H1 (cell line): ENCODE data around the gene TAPBPL. TPM values are rescaled to one million over a fixed set of nuclear protein-coding genes. Genes with fewer than 3 reads are reported as not detected.

Source experiments
- CTCF ChIA-PET: fragments of 300-600 bp; sonication (Branson Sonifier 250); formaldehyde crosslinking; loops from one replicate; lab custom pipeline; 2021; ENCODE audit not compliant: partially characterized antibody; lab: Charles Lee
- POLR2A ChIA-PET: fragments of 300-600 bp; sonication (Branson Sonifier 250); formaldehyde crosslinking; loops from one replicate; lab custom pipeline; 2021; ENCODE audit warnings: inconsistent platforms; ENCODE audit not compliant: partially characterized antibody; lab: Charles Lee
- DNase-seq, 2 experiments: peaks; one replicate each; pipeline versions ENCODE4 v3.0.0 to v3.0.0-alpha.2; 2010 to 2022; ENCODE audit warnings: low spot score in 2 of 2, low read depth in 1 of 2, mixed read lengths in 1 of 2
- FAIRE-seq: peaks from 2 replicates; lab custom pipeline; 2011; peaks lifted over from hg19 to GRCh38; lab: Jason Lieb, UNC
- H2AFZ ChIP-seq: 2 replicates; pipeline ENCODE4 v1.8.1; 2012; ENCODE audit warnings: low read length, inconsistent platforms
- H2AK5ac ChIP-seq: 2 replicates; pipeline ENCODE4 v1.6.1; 2013; ENCODE audit warnings: low read depth, low read length
- H2BK120ac ChIP-seq: replicated peaks from 2 replicates; pipeline ENCODE3; 2013; ENCODE audit warnings: low read depth, low read length, inconsistent platforms
- H2BK12ac ChIP-seq: 2 replicates; pipeline ENCODE4 v1.6.1; 2013; ENCODE audit warnings: low read depth, low read length
- H2BK15ac ChIP-seq: 2 replicates; pipeline ENCODE4 v1.6.1; 2013; ENCODE audit warnings: low read length
- H2BK20ac ChIP-seq: 2 replicates; pipeline ENCODE4 v1.6.1; 2013; ENCODE audit warnings: low read length
- H2BK5ac ChIP-seq: 2 replicates; pipeline ENCODE4 v1.6.1; 2013; ENCODE audit warnings: low read depth, low read length
- H3K14ac ChIP-seq: 2 replicates; pipeline ENCODE4 v1.6.1; 2013; ENCODE audit warnings: inconsistent platforms; ENCODE audit not compliant: insufficient read length
- H3K18ac ChIP-seq: 2 replicates; pipeline ENCODE4 v1.6.1; 2013; ENCODE audit warnings: low read length; ENCODE audit errors: extremely low read depth
- H3K23ac ChIP-seq: 2 replicates; pipeline ENCODE4 v1.6.1; 2013; ENCODE audit warnings: inconsistent platforms; ENCODE audit not compliant: insufficient read length
- H3K23me2 ChIP-seq: 2 replicates; pipeline ENCODE4 v1.6.1; 2013; ENCODE audit warnings: low read depth, low read length
- H3K27ac ChIP-seq: 2 replicates; pipeline ENCODE4 v1.6.1; 2011; ENCODE audit warnings: low read depth, low read length, inconsistent platforms
- H3K27me3 ChIP-seq, 4 experiments: replicated peaks in 1 of 4; 1 replicate in 1 of 4; 2 replicates in 3 of 4; pipeline versions ENCODE4 v1.6.1 to v1.8.1; 2011 to 2013; ENCODE audit warnings: low read length in 3 of 4, mild to moderate bottlenecking in 3 of 4, inconsistent platforms in 2 of 4, mixed read lengths in 2 of 4, moderate library complexity in 1 of 4; ENCODE audit not compliant: control insufficient read depth in 3 of 4, insufficient read depth in 3 of 4; ENCODE audit errors: extremely low read depth in 1 of 4
- H3K36me3 ChIP-seq, 4 experiments: 2 replicates each; pipeline versions ENCODE4 v1.6.1 to v1.8.1; 2011 to 2013; ENCODE audit warnings: mild to moderate bottlenecking in 4 of 4, low read length in 3 of 4, moderate library complexity in 2 of 4, control low read depth in 1 of 4, inconsistent platforms in 1 of 4; ENCODE audit not compliant: insufficient read depth in 4 of 4, control insufficient read depth in 2 of 4
- H3K4ac ChIP-seq: replicated peaks from 2 replicates; pipeline ENCODE3; 2013; ENCODE audit warnings: low read length, low read depth, mixed read lengths, inconsistent platforms; ENCODE audit not compliant: insufficient read length
- H3K4me1 ChIP-seq, 4 experiments: replicated peaks in 1 of 4; 1 replicate in 1 of 4; 2 replicates in 3 of 4; pipeline versions ENCODE4 v1.6.1 to v1.8.1; 2011 to 2013; ENCODE audit warnings: low read length in 3 of 4, inconsistent platforms in 2 of 4, mixed read lengths in 1 of 4; ENCODE audit not compliant: insufficient read depth in 4 of 4, control insufficient read depth in 3 of 4
- H3K4me2 ChIP-seq, 2 experiments: 2 replicates each; pipeline versions ENCODE4 v1.6.1 to v1.8.1; 2011 to 2013; ENCODE audit warnings: low read depth in 2 of 2, low read length in 2 of 2, control low read depth in 1 of 2, inconsistent platforms in 1 of 2, mild to moderate bottlenecking in 1 of 2; ENCODE audit not compliant: insufficient read depth in 1 of 2
- H3K4me3 ChIP-seq, 4 experiments: fragments of 200-600, 300-600 bp in 1 of 4; sonication (generic), shearing (Covaris generic), sonication (Bioruptor Twin) in 1 of 4; 2 replicates each; pipeline versions ENCODE4 v1.5.1 to v1.8.1; 2011 to 2016; ENCODE audit warnings: low read length in 4 of 4, low read depth in 3 of 4, control low read depth in 2 of 4, inconsistent platforms in 2 of 4, mild to moderate bottlenecking in 2 of 4, mixed read lengths in 1 of 4, moderate library complexity in 1 of 4; ENCODE audit not compliant: insufficient read depth in 2 of 4; ENCODE audit errors: extremely low read depth in 1 of 4
- H3K56ac ChIP-seq: replicated peaks from 2 replicates; pipeline ENCODE3; 2013; ENCODE audit warnings: low read depth, mild to moderate bottlenecking, mixed read lengths, low read length, inconsistent platforms; ENCODE audit not compliant: insufficient read length
- H3K79me1 ChIP-seq: 2 replicates; pipeline ENCODE4 v1.6.1; 2013; ENCODE audit warnings: low read depth, low read length, control low read depth
- H3K79me2 ChIP-seq, 2 experiments: 2 replicates each; pipeline versions ENCODE4 v1.6.1 to v1.8.1; 2012 to 2013; ENCODE audit warnings: low read length in 2 of 2, mild to moderate bottlenecking in 2 of 2, inconsistent platforms in 1 of 2; ENCODE audit not compliant: insufficient read depth in 2 of 2, control insufficient read depth in 1 of 2
- H3K9ac ChIP-seq, 4 experiments: replicated peaks in 1 of 4; 1 replicate in 1 of 4; 2 replicates in 3 of 4; pipeline versions ENCODE4 v1.6.1 to v1.8.1; 2011 to 2013; ENCODE audit warnings: low read depth in 3 of 4, low read length in 3 of 4, control low read depth in 2 of 4, mild to moderate bottlenecking in 2 of 4, moderate library complexity in 2 of 4, inconsistent platforms in 1 of 4; ENCODE audit errors: extremely low read depth in 1 of 4
- H3K9me3 ChIP-seq, 2 experiments: 2 replicates each; pipeline versions ENCODE4 v1.6.1 to v1.8.1; 2012 to 2013; ENCODE audit warnings: mild to moderate bottlenecking in 2 of 2, moderate library complexity in 2 of 2, control low read depth in 1 of 2, inconsistent platforms in 1 of 2, low read depth in 1 of 2, low read length in 1 of 2, mixed read lengths in 1 of 2; ENCODE audit not compliant: insufficient read depth in 2 of 2
- H4K20me1 ChIP-seq, 2 experiments: replicated peaks in 1 of 2; 2 replicates each; pipeline versions ENCODE3 to v1.8.1; 2011 to 2013; ENCODE audit warnings: inconsistent platforms in 2 of 2, low read length in 2 of 2, mild to moderate bottlenecking in 1 of 2; ENCODE audit not compliant: insufficient read depth in 2 of 2, control insufficient read depth in 1 of 2
- H4K5ac ChIP-seq: 2 replicates; pipeline ENCODE4 v1.6.1; 2013; ENCODE audit warnings: low read length, low read depth, mixed read lengths, inconsistent platforms; ENCODE audit not compliant: insufficient read length
- H4K8ac ChIP-seq: 2 replicates; pipeline ENCODE4 v1.8.0; 2013; ENCODE audit warnings: mild to moderate bottlenecking, moderate library complexity, low read length, inconsistent platforms; ENCODE audit not compliant: insufficient read depth; ENCODE audit errors: extremely low read depth
- H4K91ac ChIP-seq: replicated peaks from 2 replicates; pipeline ENCODE3; 2013; ENCODE audit warnings: low read length, mixed read lengths, inconsistent platforms; ENCODE audit not compliant: insufficient read length
- BACH1 ChIP-seq: IDR thresholded peaks from 2 replicates; pipeline ENCODE4 v1.6.1; 2012; ENCODE audit warnings: low read length, improper control_type of control experiment
- CBX8 ChIP-seq: fragments of 300-800, 300-1000 bp; sonication (generic); IDR thresholded peaks from 2 replicates; pipeline ENCODE4 v1.7.1; 2016; ENCODE audit warnings: low read depth, low read length, borderline replicate concordance
- CHD1 ChIP-seq: IDR thresholded peaks from 2 replicates; pipeline ENCODE4 v1.6.1; 2012; ENCODE audit warnings: low read depth, low read length, improper control_type of control experiment
- EGR1 ChIP-seq: IDR thresholded peaks from 2 replicates; pipeline ENCODE4 v1.6.1; 2011; ENCODE audit warnings: low read depth, low read length, borderline replicate concordance
- EP300 ChIP-seq, 2 experiments: IDR thresholded peaks; 1 replicate in 1 of 2; 2 replicates in 1 of 2; pipeline ENCODE4 v1.6.1; 2011 to 2012; ENCODE audit warnings: low read depth in 2 of 2, low read length in 2 of 2, mild to moderate bottlenecking in 2 of 2, borderline replicate concordance in 1 of 2, inconsistent platforms in 1 of 2, moderate library complexity in 1 of 2
- GABPA ChIP-seq: IDR thresholded peaks from 2 replicates; pipeline ENCODE4 v1.6.1; 2011; ENCODE audit warnings: mild to moderate bottlenecking, low read length, moderate library complexity, borderline replicate concordance; ENCODE audit not compliant: insufficient read depth
- JUND ChIP-seq: IDR thresholded peaks from 2 replicates; pipeline ENCODE4 v1.6.1; 2011; ENCODE audit warnings: mild to moderate bottlenecking, improper control_type of control experiment, low read length
- POLR2A ChIP-seq, 2 experiments: IDR thresholded peaks; 1 replicate in 1 of 2; 2 replicates in 1 of 2; pipeline ENCODE4 v1.6.1; 2011; ENCODE audit warnings: low read depth in 2 of 2, low read length in 2 of 2, mild to moderate bottlenecking in 2 of 2; ENCODE audit errors: control extremely low read depth in 1 of 2
- RBBP5 ChIP-seq: IDR thresholded peaks from 2 replicates; pipeline ENCODE4 v1.7.1; 2012; ENCODE audit warnings: low read depth, mild to moderate bottlenecking, inconsistent platforms, low read length, moderate library complexity, borderline replicate concordance
- SIN3A ChIP-seq, 2 experiments: IDR thresholded peaks in 1 of 2; conservative IDR thresholded peaks in 1 of 2; 2 replicates each; pipeline ENCODE4 v1.6.1; 2011 to 2012; ENCODE audit warnings: low read length in 2 of 2, improper control_type of control experiment in 1 of 2, low read depth in 1 of 2, mild to moderate bottlenecking in 1 of 2
- SIX5 ChIP-seq: IDR thresholded peaks from 2 replicates; pipeline ENCODE4 v1.6.1; 2011; ENCODE audit warnings: mild to moderate bottlenecking, low read depth, low read length
- TAF1 ChIP-seq: IDR thresholded peaks from 2 replicates; pipeline ENCODE4 v1.6.1; 2011; ENCODE audit warnings: mild to moderate bottlenecking, low read depth, low read length
- YY1 ChIP-seq: IDR thresholded peaks from 2 replicates; pipeline ENCODE4 v1.6.1; 2011; ENCODE audit warnings: low read depth, mild to moderate bottlenecking, low read length
- WGBS, 2 experiments: shearing (Covaris generic) in 1 of 2; methylation state at CpG; one replicate each; pipeline versions ENCODE4 v1.1.6 to v1.1.7; 2013 to 2015; ENCODE audit warnings: low lambda C conversion rate in 2 of 2, mixed read lengths in 2 of 2, inconsistent platforms in 1 of 2, low coverage in 1 of 2, missing lambda C conversion rate in 1 of 2; ENCODE audit not compliant: insufficient replicate concordance in 2 of 2, insufficient coverage in 1 of 2, insufficient read length in 1 of 2; ENCODE audit errors: extremely low coverage in 1 of 2, missing lambda C conversion rate in 1 of 2; 5-methylcytosine and 5-hydroxymethylcytosine counted together
- polyA plus RNA-seq, 7 experiments: library from polyadenylated mRNA; depleted of rRNA in 3 of 7; stranded (reverse) in 5 of 7; unstranded in 2 of 7; fragments of >200 nt in 5 of 7; fragments of 200-250 nt in 2 of 7; gene quantifications; 1 replicate in 5 of 7; 2 replicates in 1 of 7; 4 replicates in 1 of 7; pipeline versions ENCODE4 v1.2.1 to v1.2.3, GENCODE V29; 2011 to 2013; ENCODE audit warnings: missing spikeins in 2 of 7, mixed read lengths in 2 of 7
- total RNA-seq: library from RNA; stranded (reverse); fragmentation: NEBNext Ultra II Directional; extraction: Animal tissue kit (Norgen Biotek cat#: 25700); gene quantifications from 2 replicates; pipeline ENCODE4 v1.2.1, GENCODE V29; 2021

Gene TAPBPL
- total and polyA plus RNA-seq, 2 of the 8 experiments (the other 6 are each of a cell fraction or from before 2014, with no cell fraction given), result 0.61 to 1.5 TPM

DNA sequence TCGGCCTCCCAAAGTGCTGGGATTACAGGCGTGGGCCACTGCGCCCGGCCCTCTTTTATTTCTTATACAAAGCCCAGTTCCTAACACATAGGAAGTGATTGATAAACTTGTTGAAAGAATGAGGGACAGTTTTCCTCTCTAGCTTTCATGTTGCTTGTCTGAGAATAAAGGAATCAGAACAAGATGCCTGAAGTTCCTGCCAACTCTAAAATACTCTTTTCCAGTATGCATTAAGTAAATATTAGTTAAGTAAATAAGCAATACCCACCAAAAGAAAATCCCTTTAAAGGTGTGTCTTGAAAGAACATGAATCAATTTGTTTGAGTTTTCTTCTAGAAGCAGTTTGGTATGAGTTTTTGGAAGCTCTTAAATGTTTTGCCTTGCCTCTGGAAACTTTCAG is 31.5 kb upstream of the TAPBPL start:
- FAIRE-seq, result no peak
- Histone ChIP-seq H4K8ac (no peak overlapping the region), H2BK15ac (no peak overlapping the region), H3K23ac (no peak overlapping the region), H3K79me1 (no peaks in the 10 kb centered on the region), H3K9me3 (no peaks in the 10 kb centered on the region), H3K4ac (no peak overlapping the region), H3K23me2 (no peaks in the 10 kb centered on the region), H2BK12ac (no peak overlapping the region), H3K4me1 (peaks cover 0 to 4% (median under 1%) of the 10 kb centered on the region in 4 experiments; a peak in 2 of 7 replicates), H2AK5ac (no peak overlapping the region), H2BK20ac (no peak overlapping the region), H4K91ac (no peak overlapping the region), H3K27me3 (no peaks in the 10 kb centered on the region; a peak in 1 of 7 replicates), H3K4me2 (no peak overlapping the region), H3K4me3 (no peak overlapping the region), H3K56ac (no peak overlapping the region), H3K14ac (no peak overlapping the region), H2BK120ac (no peak overlapping the region), H3K36me3 (no peaks in the 10 kb centered on the region), H3K79me2 (no peaks in the 10 kb centered on the region), H3K9ac (no peak overlapping the region), H2AFZ (no peak overlapping the region), H4K5ac (no peak overlapping the region), H3K27ac (no peak overlapping the region), H2BK5ac (no peak overlapping the region), H3K18ac (no peak overlapping the region), H4K20me1 (no peaks in the 10 kb centered on the region)
- WGBS, 2 experiments, result 95% methylated on average over 4 of the region's 4 CpGs; no CpG with 5 or more reads in 1 of the 2 experiments
- DNase-seq, result no peak
- CTCF ChIA-PET, result interaction anchor here (0.6 to 2.6 kb wide), 3 partner anchors 37 to 107 kb away, joined by 3 to 6 read pairs (median 3); no protein-coding TSS in a partner anchor
- POLR2A ChIA-PET, result interaction anchor here (1.9 kb wide), 1 partner anchor 50 kb away, joined by 6 read pairs; the partner anchor contains the start of gene VAMP1
- no peak for TF ChIP-seq GABPA
- TF ChIP-seq SIN3A (conservative IDR thresholded peaks at IDR 0.05 in 1 of 2, IDR thresholded peaks at IDR 0.05 in 1 of 2; ENCODE audit: low read depth in 1 of 2, low read length in 2 of 2), result no peak
- no peak for TF ChIP-seq TAF1
- TF ChIP-seq BACH1, result no peak
- no peak for TF ChIP-seq JUND
- TF ChIP-seq YY1, result no peak
- TF ChIP-seq CBX8, result no peak
- TF ChIP-seq EP300 (IDR thresholded peaks at IDR 0.05; ENCODE audit: borderline replicate concordance in 1 of 2, low read depth in 2 of 2, low read length in 2 of 2), result no peak
- no peak for TF ChIP-seq RBBP5
- TF ChIP-seq POLR2A (IDR thresholded peaks at IDR 0.05; ENCODE audit: control extremely low read depth in 1 of 2, low read depth in 2 of 2, low read length in 2 of 2), result no peak
- TF ChIP-seq CHD1, result no peak
- no peak for TF ChIP-seq SIX5
- no peak for TF ChIP-seq EGR1
